GM10248 (cell line): ENCODE data around the gene BBS1.

Experiments used
- CTCF ChIA-PET: fragments of 300-600 bp; sonication (Branson Sonifier 250); formaldehyde crosslinking; extraction: SDS; loops from one replicate; lab custom pipeline; 2021; ENCODE audit warnings: antibody characterized with exemption; lab: Yijun Ruan, JAX
- POLR2A ChIA-PET: fragments of 350-650 bp; sonication (Branson Sonifier 250); formaldehyde crosslinking; extraction: SDS; loops from one replicate; lab custom pipeline; 2020; ENCODE audit warnings: antibody characterized with exemption; lab: Yijun Ruan, JAX
- DNase-seq: peaks from one replicate; pipeline ENCODE4 v3.0.0; 2012; ENCODE audit errors: extremely low spot score
- TF ChIP-seq, protein P1 (sequence below): IDR thresholded peaks from 2 replicates; pipeline ENCODE4 v1.5.1; 2012; ENCODE audit warnings: mild to moderate bottlenecking, low read depth; ENCODE audit errors: extremely low read depth, missing control alignments, control extremely low read depth

BBS1 gene

GRCh38 chr11:66494458-66494857 is 16.0 kb upstream of the BBS1 start:
- ChIA-PET CTCF (interaction anchor here (1.0 kb wide), 1 partner anchor 14 kb away, joined by 4 read pairs; the partner anchor contains the start of gene DPP3), POLR2A (no interaction called here)
- DNase-seq: no peak
- TF ChIP-seq, protein P1, sequence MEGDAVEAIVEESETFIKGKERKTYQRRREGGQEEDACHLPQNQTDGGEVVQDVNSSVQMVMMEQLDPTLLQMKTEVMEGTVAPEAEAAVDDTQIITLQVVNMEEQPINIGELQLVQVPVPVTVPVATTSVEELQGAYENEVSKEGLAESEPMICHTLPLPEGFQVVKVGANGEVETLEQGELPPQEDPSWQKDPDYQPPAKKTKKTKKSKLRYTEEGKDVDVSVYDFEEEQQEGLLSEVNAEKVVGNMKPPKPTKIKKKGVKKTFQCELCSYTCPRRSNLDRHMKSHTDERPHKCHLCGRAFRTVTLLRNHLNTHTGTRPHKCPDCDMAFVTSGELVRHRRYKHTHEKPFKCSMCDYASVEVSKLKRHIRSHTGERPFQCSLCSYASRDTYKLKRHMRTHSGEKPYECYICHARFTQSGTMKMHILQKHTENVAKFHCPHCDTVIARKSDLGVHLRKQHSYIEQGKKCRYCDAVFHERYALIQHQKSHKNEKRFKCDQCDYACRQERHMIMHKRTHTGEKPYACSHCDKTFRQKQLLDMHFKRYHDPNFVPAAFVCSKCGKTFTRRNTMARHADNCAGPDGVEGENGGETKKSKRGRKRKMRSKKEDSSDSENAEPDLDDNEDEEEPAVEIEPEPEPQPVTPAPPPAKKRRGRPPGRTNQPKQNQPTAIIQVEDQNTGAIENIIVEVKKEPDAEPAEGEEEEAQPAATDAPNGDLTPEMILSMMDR: no peak

- DNase-seq: no peak
- ChIA-PET CTCF (interaction anchor here (1.0 kb wide), 1 partner anchor 15 kb away, joined by 4 read pairs; the partner anchor contains the start of gene DPP3), POLR2A (no interaction called here)
- TF ChIP-seq, protein P1: no peak
Observed at GRCh38 chr11:66494935-66495334, 15.5 kb upstream of the BBS1 start.

DNA sequence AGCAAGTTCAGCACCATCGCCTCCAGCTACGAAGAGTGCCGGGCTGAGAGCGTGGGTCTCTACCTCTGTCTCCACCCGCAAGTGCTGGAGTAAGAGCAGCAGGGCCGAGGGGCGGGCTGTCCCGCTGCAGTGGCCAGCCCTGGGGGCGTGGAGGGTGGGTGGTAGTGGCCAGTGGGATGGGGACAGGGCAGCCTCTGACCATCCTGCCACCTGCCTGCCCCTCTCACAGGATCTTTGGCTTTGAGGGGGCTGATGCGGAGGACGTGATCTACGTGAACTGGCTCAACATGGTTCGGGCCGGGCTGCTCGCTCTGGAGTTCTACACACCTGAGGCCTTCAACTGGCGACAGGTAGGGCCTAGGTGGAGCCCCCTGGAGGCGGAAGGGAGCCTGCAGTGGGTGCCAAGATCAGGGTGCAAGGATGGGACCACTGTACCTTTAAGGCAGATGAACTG is 15.0 kb upstream of the BBS1 start:
- DNase-seq: no peak
- ChIA-PET CTCF (interaction anchor here (1.0 kb wide), 1 partner anchor 15 kb away, joined by 4 read pairs; the partner anchor contains the start of gene DPP3), POLR2A (no interaction called here)
- TF ChIP-seq, protein P1: no peak

GRCh38 chr11:66497206-66497605 is 13.2 kb upstream of the BBS1 start:
- no peak for DNase-seq
- ChIA-PET POLR2A (no interaction called here), CTCF (interaction anchor here (1.2 kb wide), 1 partner anchor 88 kb away, joined by 4 read pairs; no protein-coding TSS in a partner anchor)
- TF ChIP-seq, protein P1: no peak

DNA sequence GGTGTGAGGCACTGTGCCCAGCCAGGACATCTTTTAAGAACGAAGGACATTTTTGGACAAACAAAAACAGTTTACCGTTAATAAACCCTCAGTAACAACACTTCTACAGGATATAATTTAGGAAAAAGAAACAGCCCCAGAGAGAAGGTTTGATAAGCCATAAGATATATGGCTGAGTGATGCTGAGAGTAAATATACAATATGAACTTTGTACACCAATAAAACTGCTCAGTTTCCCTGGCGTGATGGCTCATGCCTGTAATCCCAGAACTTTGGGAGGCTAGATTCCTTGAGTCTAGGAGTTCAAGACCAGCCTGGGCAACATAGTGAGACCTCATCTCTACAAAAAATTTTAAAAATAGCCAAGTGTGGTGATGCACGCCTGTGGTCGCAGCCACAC is 11.9 kb upstream of the BBS1 start:
- TF ChIP-seq, protein P1: no peak
- CTCF ChIA-PET: no interaction called here
- DNase-seq: no peak
- POLR2A ChIA-PET: no interaction called here

DNA sequence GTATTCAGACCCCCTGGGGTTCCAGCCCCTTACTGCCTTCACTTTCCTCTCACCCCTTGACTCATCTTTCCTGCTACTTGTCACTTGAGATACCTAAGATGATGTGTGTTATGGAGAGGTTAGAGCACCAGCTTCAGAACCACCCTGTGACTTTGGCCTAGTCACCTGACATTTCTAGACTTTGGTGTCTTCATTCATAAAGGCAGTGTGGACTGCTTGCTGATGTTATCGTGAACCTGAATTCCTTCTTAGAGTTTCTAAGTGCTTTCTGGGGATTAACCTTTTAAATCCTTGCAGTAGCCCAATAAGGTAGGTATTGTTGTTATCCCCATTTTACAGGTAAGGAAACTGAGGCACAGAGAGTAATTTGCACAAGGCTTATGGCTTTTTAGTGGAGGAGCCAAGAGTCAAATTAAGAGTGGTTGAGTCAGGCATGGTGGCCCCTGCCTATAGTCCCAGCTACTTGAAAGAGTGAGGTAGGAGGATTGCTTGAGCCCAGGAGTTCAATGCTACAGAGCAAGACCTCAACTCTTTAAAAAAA is 5.1 kb upstream of the BBS1 start:
- TF ChIP-seq, protein P1: no peak
- POLR2A ChIA-PET: no interaction called here
- CTCF ChIA-PET: no interaction called here
- DNase-seq: no peak
